ENCODE measurements around the gene SCGB2B2.
"Not testable (repeated sequence)": the region's sequence is repeated elsewhere in the genome, so short reads cannot be mapped to it uniquely, and the experiment has no call there.

SCGB2B2 gene

GRCh38 chr19:34669305-34669704 is 7.7 kb downstream of the SCGB2B2 start:
- TF ChIP-seq CTCF (IDR thresholded peaks at IDR 0.05; ENCODE audit: extremely low read depth, missing control alignments), result no peak
- DNase-seq (ENCODE audit: low spot score), result no peak

GRCh38 chr19:34668690-34669089 is 8.3 kb downstream of the SCGB2B2 start:
- not testable (repeated sequence) for DNase-seq (ENCODE audit: low spot score)

GRCh38 chr19:34668077-34668689 is 8.8 kb downstream of the SCGB2B2 start:
- not testable (repeated sequence) for DNase-seq (ENCODE audit: low spot score)

- DNase-seq (ENCODE audit: low spot score), result no peak
- TF ChIP-seq CTCF (IDR thresholded peaks at IDR 0.05; ENCODE audit: extremely low read depth, missing control alignments), result no peak
These were observed 9.4 kb downstream of the SCGB2B2 start for GRCh38 chr19:34667349-34668076.

- no peak for DNase-seq (ENCODE audit: low spot score)
- no peak for TF ChIP-seq CTCF (IDR thresholded peaks at IDR 0.05; ENCODE audit: extremely low read depth, missing control alignments)
These were observed 10.0 kb downstream of the SCGB2B2 start for GRCh38 chr19:34666958-34667265.

GRCh38 chr19:34666200-34666957 is 10.6 kb downstream of the SCGB2B2 start:
- no peak for DNase-seq (ENCODE audit: low spot score)
- no peak for TF ChIP-seq CTCF (IDR thresholded peaks at IDR 0.05; ENCODE audit: extremely low read depth, missing control alignments)

GRCh38 chr19:34665275-34665674 is 11.7 kb downstream of the SCGB2B2 start:
- DNase-seq (ENCODE audit: low spot score), result not testable (repeated sequence)

- no peak for TF ChIP-seq CTCF (IDR thresholded peaks at IDR 0.05; ENCODE audit: extremely low read depth, missing control alignments)
These were observed 12.1 kb downstream of the SCGB2B2 start for GRCh38 chr19:34664870-34665269.

GRCh38 chr19:34664168-34664567 is 12.8 kb downstream of the SCGB2B2 start:
- no peak for TF ChIP-seq CTCF (IDR thresholded peaks at IDR 0.05; ENCODE audit: extremely low read depth, missing control alignments)
- DNase-seq (ENCODE audit: low spot score), result no peak

More at GRCh38 chr19:34664870-34665269, 12.1 kb downstream of the SCGB2B2 start:
- no peak for DNase-seq (ENCODE audit: low spot score)
